Natural killer cell (primary cell): Measurements from ENCODE around the gene ZNF217. TPM values are rescaled to one million over a fixed set of nuclear protein-coding genes. Genes with fewer than 3 reads are reported as not detected.
"Not testable (repeated sequence)": the region's sequence is repeated elsewhere in the genome, so short reads cannot be mapped to it uniquely, and the experiment has no call there.

Experiments used
- ATAC-seq, 3 donors: fragments of 150-1000 bp in 2 of 3; fragments of 200-7000 bp in 1 of 3; cut with Tn5 transposase; 1 replicate in 1 of 3; 2 replicates in 2 of 3; pipeline ENCODE4 v1.10.0; 2021; ENCODE audit warnings: mild to moderate bottlenecking in 2 of 3, moderate library complexity in 2 of 3
- DNase-seq, 2 donors: peaks; one replicate each; pipeline versions ENCODE4 v3.0.0 to v3.0.0-alpha.2; 2013 to 2021; ENCODE audit warnings: mixed read lengths in 1 of 2
- H3K27ac ChIP-seq: one replicate; pipeline ENCODE4 v1.5.1; 2013; ENCODE audit warnings: mild to moderate bottlenecking, low read length
- H3K27me3 ChIP-seq: one replicate; pipeline ENCODE4 v1.6.1; 2013; ENCODE audit warnings: low read length; ENCODE audit not compliant: control insufficient read depth, insufficient read depth
- H3K36me3 ChIP-seq: one replicate; pipeline ENCODE4 v1.6.1; 2013; ENCODE audit warnings: low read length; ENCODE audit not compliant: control insufficient read depth, insufficient read depth
- H3K4me1 ChIP-seq: one replicate; pipeline ENCODE4 v1.6.1; 2013; ENCODE audit warnings: low read length; ENCODE audit not compliant: control insufficient read depth, insufficient read depth
- H3K4me3 ChIP-seq: one replicate; pipeline ENCODE4 v1.5.1; 2013; ENCODE audit warnings: low read length
- H3K9me3 ChIP-seq: one replicate; pipeline ENCODE4 v1.6.1; 2013; ENCODE audit warnings: low read length; ENCODE audit not compliant: control insufficient read depth, insufficient read depth
- H3K27ac Mint-ChIP-seq, 2 donors: one replicate each; pipeline ENCODE4 v1.8.0; 2022; ENCODE audit warnings: mild to moderate bottlenecking in 2 of 2, mixed read lengths in 2 of 2, moderate library complexity in 1 of 2
- H3K27me3 Mint-ChIP-seq, 2 donors: one replicate each; pipeline ENCODE4 v1.8.0; 2022; ENCODE audit warnings: low read depth in 2 of 2, mixed read lengths in 2 of 2
- H3K36me3 Mint-ChIP-seq: one replicate; pipeline ENCODE4 v1.8.0; 2022; ENCODE audit warnings: mixed read lengths
- H3K4me1 Mint-ChIP-seq, 2 donors: one replicate each; pipeline ENCODE4 v1.8.0; 2022; ENCODE audit warnings: mixed read lengths in 2 of 2
- H3K4me3 Mint-ChIP-seq: one replicate; pipeline ENCODE4 v1.8.0; 2022; ENCODE audit warnings: mild to moderate bottlenecking, moderate library complexity, mixed read lengths
- H3K9me3 Mint-ChIP-seq, 2 donors: one replicate each; pipeline ENCODE4 v1.8.0; 2022; ENCODE audit warnings: mixed read lengths in 2 of 2
- CTCF ChIP-seq: fragments of 200-600 bp; IDR thresholded peaks from one replicate; pipeline ENCODE4 v1.8.0; 2022; ENCODE audit warnings: antibody characterized with exemption
- WGBS: methylation state at CpG from one replicate; pipeline ENCODE4 v1.1.7; 2013; ENCODE audit warnings: missing lambda C conversion rate; ENCODE audit not compliant: insufficient coverage; 5-methylcytosine and 5-hydroxymethylcytosine counted together
- intact Hi-C: fragments of 100-400 bp; cut with micrococcal nuclease; formaldehyde crosslinking; loops from one replicate; pipeline ENCODE4 v1.14.2; 2022
- total RNA-seq, 4 donors: library from RNA; stranded (reverse); fragments of 120-200 nt in 1 of 4; gene quantifications; one replicate each; pipeline versions ENCODE4 v1.2.3 to v1.2.4, GENCODE V29; 2013 to 2022

Gene ZNF217
- total RNA-seq, 3 donors from 2014 or later (not counting 1 experiment from before 2014, with no cell fraction given), result 56.1 to 69.1 (median 59.0) TPM

- no peaks in the 10 kb centered on the region for H3K9me3 Mint-ChIP-seq
- DNase-seq (no peak), ATAC-seq (no peak)
- Histone ChIP-seq H3K27ac (no peak overlapping the region), H3K4me3 (no peak overlapping the region), H3K27me3 (no peaks in the 10 kb centered on the region), H3K4me1 (no peaks in the 10 kb centered on the region), H3K9me3 (no peaks in the 10 kb centered on the region), H3K36me3 (no peaks in the 10 kb centered on the region)
- intact Hi-C loops, result no loop called here
- no peak overlapping the region for H3K4me3 Mint-ChIP-seq
- TF ChIP-seq CTCF, result no peak
- no peaks in the 10 kb centered on the region for H3K4me1 Mint-ChIP-seq
- 75% methylated on average over 2 of the region's 2 CpGs for WGBS
- no peak overlapping the region for H3K27ac Mint-ChIP-seq
- no peaks in the 10 kb centered on the region for H3K36me3 Mint-ChIP-seq
- peaks cover 0 to 11% of the 10 kb centered on the region in 2 donors for H3K27me3 Mint-ChIP-seq
Observed at GRCh38 chr20:53530440-53530839, 63.2 kb downstream of the ZNF217 start.

- no peak overlapping the region for H3K27ac ChIP-seq
- TF ChIP-seq CTCF, result no peak
- 84% methylated on average over 5 of the region's 5 CpGs for WGBS
- no peaks in the 10 kb centered on the region for H3K4me1 Mint-ChIP-seq
- H3K36me3 Mint-ChIP-seq, result no peaks in the 10 kb centered on the region
- peaks cover 0 to 11% of the 10 kb centered on the region in 2 donors for H3K27me3 Mint-ChIP-seq
- H3K36me3 ChIP-seq, result no peaks in the 10 kb centered on the region
- no peak overlapping the region for H3K4me3 Mint-ChIP-seq
- no peak overlapping the region for H3K27ac Mint-ChIP-seq
- no peaks in the 10 kb centered on the region for H3K9me3 Mint-ChIP-seq
- intact Hi-C loops, result no loop called here
- no peaks in the 10 kb centered on the region for H3K9me3 ChIP-seq
- H3K4me3 ChIP-seq, result no peak overlapping the region
- DNase-seq (no peak), ATAC-seq (no peak)
- H3K4me1 ChIP-seq, result no peaks in the 10 kb centered on the region
- H3K27me3 ChIP-seq, result no peaks in the 10 kb centered on the region
Observed at GRCh38 chr20:53529658-53530057, 64.0 kb downstream of the ZNF217 start.

- intact Hi-C loops, result no loop called here
- H3K4me3 Mint-ChIP-seq, result no peak overlapping the region
- Histone ChIP-seq H3K4me1 (no peaks in the 10 kb centered on the region), H3K27me3 (no peaks in the 10 kb centered on the region), H3K36me3 (no peaks in the 10 kb centered on the region), H3K9me3 (no peaks in the 10 kb centered on the region), H3K4me3 (no peak overlapping the region), H3K27ac (no peak overlapping the region)
- 89% methylated on average over 8 of the region's 8 CpGs for WGBS
- no peak for TF ChIP-seq CTCF
- DNase-seq, result no peak
- no peaks in the 10 kb centered on the region for H3K9me3 Mint-ChIP-seq
- no peaks in the 10 kb centered on the region for H3K4me1 Mint-ChIP-seq
- no peak overlapping the region for H3K27ac Mint-ChIP-seq
- no peak for ATAC-seq
- H3K36me3 Mint-ChIP-seq, result no peaks in the 10 kb centered on the region
- peaks cover 0 to 7% of the 10 kb centered on the region in 2 donors for H3K27me3 Mint-ChIP-seq
Observed at GRCh38 chr20:53527196-53527595, 66.4 kb downstream of the ZNF217 start.

- Histone ChIP-seq H3K9me3 (no peaks in the 10 kb centered on the region), H3K27me3 (no peaks in the 10 kb centered on the region), H3K27ac (no peak overlapping the region), H3K4me3 (no peak overlapping the region), H3K4me1 (no peaks in the 10 kb centered on the region), H3K36me3 (no peaks in the 10 kb centered on the region)
- Mint-ChIP-seq H3K36me3 (no peaks in the 10 kb centered on the region), H3K27ac (no peak overlapping the region), H3K27me3 (peaks cover under 1 to 3% of the 10 kb centered on the region in 2 donors), H3K9me3 (no peaks in the 10 kb centered on the region), H3K4me1 (no peaks in the 10 kb centered on the region), H3K4me3 (no peak overlapping the region)
- intact Hi-C loops, result no loop called here
- ATAC-seq (no peak), DNase-seq (no peak)
- no peak for TF ChIP-seq CTCF
- WGBS, result 86% methylated on average over 11 of the region's 13 CpGs
Observed at GRCh38 chr20:53524589-53525312, 68.9 kb downstream of the ZNF217 start.

GRCh38 chr20:53523615-53524014 is 70.0 kb downstream of the ZNF217 start:
- DNase-seq, H3K4me3 ChIP-seq, H3K27me3 Mint-ChIP-seq, H3K4me1 ChIP-seq, H3K4me1 Mint-ChIP-seq, H3K9me3 Mint-ChIP-seq, H3K27ac Mint-ChIP-seq, H3K4me3 Mint-ChIP-seq, H3K36me3 ChIP-seq, ATAC-seq, H3K9me3 ChIP-seq, H3K27me3 ChIP-seq, H3K27ac ChIP-seq, intact Hi-C loops, H3K36me3 Mint-ChIP-seq: not testable (repeated sequence)
- WGBS, result 96% methylated on average over 2 of the region's 2 CpGs
